ENCODE data around the gene TRERF1.

DNA sequence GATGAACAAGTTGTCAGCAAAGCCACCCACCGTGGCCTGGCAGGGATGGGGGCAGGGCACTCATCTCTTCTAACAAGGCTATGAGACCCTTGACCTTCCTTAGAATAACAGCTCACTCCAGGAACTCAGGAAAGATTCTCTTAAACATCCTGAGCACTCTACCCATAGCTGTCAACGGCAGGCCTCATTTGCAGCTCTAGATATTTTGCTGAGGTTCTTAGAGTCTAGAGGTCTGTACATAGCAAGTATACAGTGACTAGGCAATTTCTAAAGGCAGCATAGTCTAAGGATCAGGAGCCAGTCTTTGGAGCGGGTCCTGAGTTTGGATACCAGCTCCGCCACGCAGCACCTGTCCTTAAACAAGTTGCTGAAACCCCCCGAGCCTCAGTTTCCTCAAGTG, 11.7 kb downstream of the TRERF1 start:
- TF ChIP-seq, protein P1, sequence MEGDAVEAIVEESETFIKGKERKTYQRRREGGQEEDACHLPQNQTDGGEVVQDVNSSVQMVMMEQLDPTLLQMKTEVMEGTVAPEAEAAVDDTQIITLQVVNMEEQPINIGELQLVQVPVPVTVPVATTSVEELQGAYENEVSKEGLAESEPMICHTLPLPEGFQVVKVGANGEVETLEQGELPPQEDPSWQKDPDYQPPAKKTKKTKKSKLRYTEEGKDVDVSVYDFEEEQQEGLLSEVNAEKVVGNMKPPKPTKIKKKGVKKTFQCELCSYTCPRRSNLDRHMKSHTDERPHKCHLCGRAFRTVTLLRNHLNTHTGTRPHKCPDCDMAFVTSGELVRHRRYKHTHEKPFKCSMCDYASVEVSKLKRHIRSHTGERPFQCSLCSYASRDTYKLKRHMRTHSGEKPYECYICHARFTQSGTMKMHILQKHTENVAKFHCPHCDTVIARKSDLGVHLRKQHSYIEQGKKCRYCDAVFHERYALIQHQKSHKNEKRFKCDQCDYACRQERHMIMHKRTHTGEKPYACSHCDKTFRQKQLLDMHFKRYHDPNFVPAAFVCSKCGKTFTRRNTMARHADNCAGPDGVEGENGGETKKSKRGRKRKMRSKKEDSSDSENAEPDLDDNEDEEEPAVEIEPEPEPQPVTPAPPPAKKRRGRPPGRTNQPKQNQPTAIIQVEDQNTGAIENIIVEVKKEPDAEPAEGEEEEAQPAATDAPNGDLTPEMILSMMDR (IDR thresholded peaks at IDR 0.05 in 4 of 5, conservative IDR thresholded peaks at IDR 0.05 in 1 of 5): no peak
- no peak for TF ChIP-seq POLR2A (IDR thresholded peaks at IDR 0.05)

Data from gastrocnemius medialis (tissue), 4 donors.